Measurements from ENCODE around the gene TMEM72. TPM values are rescaled to one million over a fixed set of nuclear protein-coding genes. Genes with fewer than 3 reads are reported as not detected.

The TMEM72 gene
- total RNA-seq, 3 donors from 2014 or later, result 14.9 to 40.6 (median 17.4) TPM

GRCh38 chr10:44954962-44955361 lies 43.8 kb downstream of the TMEM72 start:
- no peak for TF ChIP-seq CTCF (IDR thresholded peaks at IDR 0.05)
- DNase-seq, result no peak
- Histone ChIP-seq H3K9me3 (no peaks in the 10 kb centered on the region), H3K36me3 (ENCODE audit: low read depth) (no peaks in the 10 kb centered on the region), H3K4me3 (no peak overlapping the region), H3K4me1 (ENCODE audit: low read depth) (peaks cover 12% of the 10 kb centered on the region)
- no peak for ATAC-seq
- intact Hi-C loops (cut with DNase I, micrococcal nuclease), result no loop called here

GRCh38 chr10:44955413-44956070 lies 44.4 kb downstream of the TMEM72 start:
- DNase-seq (no peak), ATAC-seq (no peak)
- Histone ChIP-seq H3K9me3 (no peaks in the 10 kb centered on the region), H3K36me3 (ENCODE audit: low read depth) (no peaks in the 10 kb centered on the region), H3K4me1 (ENCODE audit: low read depth) (peaks cover 18% of the 10 kb centered on the region), H3K4me3 (no peak overlapping the region)
- intact Hi-C loops (cut with DNase I, micrococcal nuclease), result no loop called here
- TF ChIP-seq CTCF (IDR thresholded peaks at IDR 0.05), result no peak

- H3K36me3 ChIP-seq (ENCODE audit: low read depth), result no peaks in the 10 kb centered on the region
- ATAC-seq, result no peak
Observed at GRCh38 chr10:44956226-44956625, 45.1 kb downstream of the TMEM72 start.

DNA sequence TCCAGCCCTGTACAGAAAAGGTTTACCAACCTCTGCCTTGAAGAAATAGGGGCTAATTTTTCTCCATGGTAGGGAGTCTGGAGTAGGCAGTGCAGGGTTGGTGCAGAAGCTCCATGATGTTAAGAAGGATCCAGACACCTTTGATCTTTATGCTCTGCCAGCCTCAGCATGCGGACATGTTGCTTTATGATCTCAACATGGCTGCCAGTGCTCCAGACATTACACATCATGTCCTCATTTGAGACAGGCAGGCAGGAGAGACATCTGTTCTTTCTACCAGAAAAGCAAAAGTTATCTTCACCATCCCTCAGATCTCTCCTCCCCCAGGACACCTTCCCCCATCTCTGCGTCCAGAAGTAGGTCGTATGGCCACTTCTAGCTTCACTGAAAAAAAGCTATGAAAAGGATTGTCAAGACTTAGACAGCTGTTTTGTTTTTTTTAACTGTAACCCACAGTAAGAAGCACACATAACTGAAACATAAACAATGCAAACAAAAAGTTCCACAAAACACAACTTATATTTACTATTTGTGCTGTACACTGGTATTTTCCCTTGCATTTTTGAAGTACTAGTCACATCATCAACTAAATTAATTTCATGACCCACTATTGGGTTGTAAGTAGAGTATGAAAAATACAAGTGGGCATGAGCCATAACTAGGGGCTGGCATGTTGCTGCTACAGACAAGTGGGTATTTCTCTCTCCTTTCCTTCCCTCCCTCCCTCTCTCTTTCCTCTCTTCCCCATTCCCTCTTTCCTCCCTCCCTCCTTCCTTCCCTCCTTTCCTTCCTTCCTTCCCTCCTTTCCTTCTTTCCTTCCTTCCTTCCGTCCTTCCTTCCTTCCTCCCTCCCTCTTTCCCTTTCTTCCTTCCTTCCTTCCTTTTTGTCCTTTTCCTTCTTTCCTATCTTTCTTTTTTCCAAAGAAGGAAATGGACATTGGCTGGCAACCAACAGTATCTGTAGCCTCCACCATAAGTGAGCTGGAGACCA lies 45.9 kb downstream of the TMEM72 start:
- ATAC-seq (no peak), DNase-seq (no peak)
- Histone ChIP-seq H3K36me3 (ENCODE audit: low read depth) (no peaks in the 10 kb centered on the region), H3K4me1 (ENCODE audit: low read depth) (peaks cover 24% of the 10 kb centered on the region), H3K9me3 (no peaks in the 10 kb centered on the region), H3K4me3 (no peak overlapping the region)
- intact Hi-C loops (cut with DNase I, micrococcal nuclease), result no loop called here
- no peak for TF ChIP-seq CTCF (IDR thresholded peaks at IDR 0.05)

More at GRCh38 chr10:44956226-44956625, 45.1 kb downstream of the TMEM72 start:
- no peak for TF ChIP-seq CTCF (IDR thresholded peaks at IDR 0.05)
- intact Hi-C loops (cut with DNase I, micrococcal nuclease), result no loop called here
- no peak overlapping the region for H3K4me3 ChIP-seq
- H3K9me3 ChIP-seq, result no peaks in the 10 kb centered on the region
- H3K4me1 ChIP-seq (ENCODE audit: low read depth), result peaks cover 24% of the 10 kb centered on the region
- no peak for DNase-seq

DNA sequence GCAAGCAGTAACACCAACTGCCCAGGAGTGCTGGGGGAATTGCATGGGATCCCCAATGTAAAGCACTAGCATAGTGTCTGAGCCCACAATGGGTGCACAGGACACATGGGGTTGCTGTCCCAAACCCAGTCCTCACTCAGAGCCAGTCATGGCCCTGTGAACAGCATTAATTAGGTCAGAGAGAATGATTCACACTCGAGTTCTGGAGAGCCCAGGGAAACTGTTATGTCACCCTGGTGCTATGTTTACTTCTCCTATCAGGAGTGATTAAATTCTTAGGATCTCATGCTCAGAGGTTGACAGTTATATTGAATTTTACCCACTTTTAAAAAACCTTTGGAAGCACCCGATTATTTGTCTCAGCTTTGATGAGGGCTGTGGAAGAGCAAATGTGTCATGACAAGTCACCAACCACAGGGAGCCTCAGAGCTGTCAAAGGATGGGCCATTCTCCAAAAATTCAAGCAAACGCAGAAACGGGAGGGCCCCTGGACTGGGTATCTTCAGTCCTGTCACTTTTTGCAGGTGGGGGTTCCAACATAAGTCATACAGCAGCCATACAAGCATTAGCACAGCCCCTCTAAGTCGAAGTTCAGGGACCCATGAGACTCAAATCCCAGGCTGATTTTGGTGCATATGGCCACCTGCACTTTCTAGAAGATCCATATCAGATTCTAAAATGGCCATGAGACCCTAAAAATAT lies 47.2 kb downstream of the TMEM72 start:
- Histone ChIP-seq H3K4me1 (ENCODE audit: low read depth) (peaks cover 24% of the 10 kb centered on the region), H3K9me3 (no peaks in the 10 kb centered on the region), H3K36me3 (ENCODE audit: low read depth) (no peaks in the 10 kb centered on the region), H3K4me3 (no peak overlapping the region)
- ATAC-seq, result no peak
- TF ChIP-seq CTCF (IDR thresholded peaks at IDR 0.05), result no peak
- DNase-seq, result no peak
- intact Hi-C loops (cut with DNase I, micrococcal nuclease), result no loop called here
